ENCODE data around the gene GUCY1B1. TPM values are rescaled to one million over a fixed set of nuclear protein-coding genes. Genes with fewer than 3 reads are reported as not detected.
A peak's percentile ranks its signal among the peaks of the same experiment; 100 is the strongest.

GUCY1B1 gene
- total RNA-seq, 2 donors from 2014 or later, result 32.7 to 34.1 TPM

- no peaks in the 10 kb centered on the region for H3K9me3 ChIP-seq
- H3K27me3 ChIP-seq (replicated peaks; ENCODE audit: insufficient read depth), result no peaks in the 10 kb centered on the region
- peaks cover 8 to 39% of the 10 kb centered on the region in 2 donors for H3K4me1 ChIP-seq (ENCODE audit: control insufficient read depth in 1 of 2, low read depth in 2 of 2)
- DNase-seq (ENCODE audit: low spot score), result no peak
- TF ChIP-seq CTCF (IDR thresholded peaks at IDR 0.05), result no peak
- H3K27ac ChIP-seq, result peak overlapping the region in 1 of 2 donors; percentile 14
- ATAC-seq (ENCODE audit: insufficient number of reproducible peaks, low FRiP score, low read depth), result no peak
- peaks cover 3% of the 10 kb centered on the region for H3K36me3 ChIP-seq
- H3K4me3 ChIP-seq, result no peak overlapping the region
Observed at GRCh38 chr4:155802190-155802959, 43.6 kb downstream of the GUCY1B1 start.

GRCh38 chr4:155805016-155805415 is 46.2 kb downstream of the GUCY1B1 start:
- Histone ChIP-seq H3K27ac (peak overlapping the region; percentile 59 to 63), H3K36me3 (peaks cover 3% of the 10 kb centered on the region), H3K4me1 (ENCODE audit: control insufficient read depth in 1 of 2, low read depth in 2 of 2) (peaks cover 2 to 33% of the 10 kb centered on the region in 2 donors), H3K27me3 (replicated peaks; ENCODE audit: insufficient read depth) (no peaks in the 10 kb centered on the region), H3K9me3 (no peaks in the 10 kb centered on the region), H3K4me3 (no peak overlapping the region)
- ATAC-seq (ENCODE audit: insufficient number of reproducible peaks, low FRiP score, low read depth), result peak; percentile 30
- DNase-seq (ENCODE audit: low spot score), result no peak
- TF ChIP-seq CTCF (IDR thresholded peaks at IDR 0.05), result no peak

GRCh38 chr4:155807021-155807420 is 48.2 kb downstream of the GUCY1B1 start:
- H3K27ac ChIP-seq, result peak overlapping the region; percentile 10 to 59
- H3K36me3 ChIP-seq, result peaks cover 3% of the 10 kb centered on the region
- H3K4me3 ChIP-seq, result no peak overlapping the region
- no peaks in the 10 kb centered on the region for H3K9me3 ChIP-seq
- no peak for ATAC-seq (ENCODE audit: insufficient number of reproducible peaks, low FRiP score, low read depth)
- DNase-seq (ENCODE audit: low spot score), result no peak
- no peak for TF ChIP-seq CTCF (IDR thresholded peaks at IDR 0.05)
- H3K4me1 ChIP-seq (ENCODE audit: control insufficient read depth in 1 of 2, low read depth in 2 of 2), result peaks cover 2 to 30% of the 10 kb centered on the region in 2 donors
- no peaks in the 10 kb centered on the region for H3K27me3 ChIP-seq (replicated peaks; ENCODE audit: insufficient read depth)

- no peaks in the 10 kb centered on the region for H3K9me3 ChIP-seq
- H3K36me3 ChIP-seq, result no peaks in the 10 kb centered on the region
- no peaks in the 10 kb centered on the region for H3K27me3 ChIP-seq (replicated peaks; ENCODE audit: insufficient read depth)
- H3K27ac ChIP-seq, result no peak overlapping the region
- ATAC-seq (ENCODE audit: insufficient number of reproducible peaks, low FRiP score, low read depth) (no peak), DNase-seq (ENCODE audit: low spot score) (no peak)
- TF ChIP-seq CTCF (IDR thresholded peaks at IDR 0.05), result peak; percentile 56
- H3K4me1 ChIP-seq (ENCODE audit: control insufficient read depth in 1 of 2, low read depth in 2 of 2), result peaks cover 2 to 16% of the 10 kb centered on the region in 2 donors
- H3K4me3 ChIP-seq, result peak overlapping the region; percentile 32
Observed at GRCh38 chr4:155809835-155810234, 51.0 kb downstream of the GUCY1B1 start.

- DNase-seq (ENCODE audit: low spot score) (no peak), ATAC-seq (ENCODE audit: insufficient number of reproducible peaks, low FRiP score, low read depth) (no peak)
- no peak overlapping the region for H3K27ac ChIP-seq
- H3K27me3 ChIP-seq (replicated peaks; ENCODE audit: insufficient read depth), result no peaks in the 10 kb centered on the region
- no peaks in the 10 kb centered on the region for H3K9me3 ChIP-seq
- H3K4me3 ChIP-seq, result no peak overlapping the region
- no peak for TF ChIP-seq CTCF (IDR thresholded peaks at IDR 0.05)
- H3K36me3 ChIP-seq, result no peaks in the 10 kb centered on the region
- peaks cover 0 to 5% of the 10 kb centered on the region in 2 donors for H3K4me1 ChIP-seq (ENCODE audit: control insufficient read depth in 1 of 2, low read depth in 2 of 2)
Observed at GRCh38 chr4:155811083-155811482, 52.3 kb downstream of the GUCY1B1 start.
